Superior temporal gyrus (tissue), 1 donor: ENCODE results near the gene BCL3.
"Not testable (repeated sequence)": the region's sequence is repeated elsewhere in the genome, so short reads cannot be mapped to it uniquely, and the experiment has no call there.

Experiments
- DNase-seq: peaks from one replicate; pipeline ENCODE4 v3.0.0-alpha.2; 2016; ENCODE audit errors: extremely low spot score

Gene BCL3

GRCh38 chr19:44748426-44749254, at the start of gene BCL3:
Gene BCL3 (plus strand): TSS chr19:44748708. CDS start chr19:44748791, 83 bp downstream.
- DNase-seq = no peak

GRCh38 chr19:44700547-44700946, 48.0 kb upstream of the BCL3 start:
- DNase-seq = no peak

- DNase-seq = no peak
Measured at GRCh38 chr19:44701228-44701627, 47.3 kb upstream of the BCL3 start.

- DNase-seq = no peak
Measured at GRCh38 chr19:44702551-44703176, 45.8 kb upstream of the BCL3 start.

GRCh38 chr19:44703336-44704078, 45.0 kb upstream of the BCL3 start:
- no peak for DNase-seq

- DNase-seq = no peak
Measured at GRCh38 chr19:44704982-44705381, 43.5 kb upstream of the BCL3 start.

GRCh38 chr19:44705502-44706010, 43.0 kb upstream of the BCL3 start:
- no peak for DNase-seq

GRCh38 chr19:44706506-44707236, 41.8 kb upstream of the BCL3 start:
- DNase-seq = no peak

- DNase-seq = no peak
Measured at GRCh38 chr19:44707794-44708193, 40.7 kb upstream of the BCL3 start.

GRCh38 chr19:44708940-44709339, 39.6 kb upstream of the BCL3 start:
- DNase-seq = no peak

- DNase-seq = not testable (repeated sequence)
Measured at GRCh38 chr19:44709434-44710266, 38.9 kb upstream of the BCL3 start.

- no peak for DNase-seq
Measured at GRCh38 chr19:44710483-44710882, 38.0 kb upstream of the BCL3 start.

GRCh38 chr19:44712864-44713515, 35.5 kb upstream of the BCL3 start:
- no peak for DNase-seq

GRCh38 chr19:44714597-44715169, 33.8 kb upstream of the BCL3 start:
- no peak for DNase-seq

GRCh38 chr19:44717603-44718002, 30.9 kb upstream of the BCL3 start:
- DNase-seq = no peak

- no peak for DNase-seq
Measured at GRCh38 chr19:44718441-44719261, 29.9 kb upstream of the BCL3 start.

- no peak for DNase-seq
Measured at GRCh38 chr19:44719262-44719701, 29.2 kb upstream of the BCL3 start.

GRCh38 chr19:44720396-44720795, 28.1 kb upstream of the BCL3 start:
- DNase-seq = not testable (repeated sequence)

GRCh38 chr19:44720945-44721344, 27.6 kb upstream of the BCL3 start:
- DNase-seq = no peak
